Central memory CD8-positive, alpha-beta T cell (primary cell): ENCODE results near the gene RBP5.

Source experiments
- ATAC-seq: fragments of 150-1000 bp; cut with Tn5 transposase; replicated peaks from 2 replicates; pipeline ENCODE4 v1.10.0; 2022; ENCODE audit warnings: mild to moderate bottlenecking, moderate FRiP score, moderate number of reproducible peaks; ENCODE audit not compliant: poor library complexity, severe bottlenecking; ENCODE audit errors: extremely low read depth
- DNase-seq, 2 donors: peaks; one replicate each; pipeline ENCODE4 v3.0.0; 2021; ENCODE audit warnings: low spot score in 2 of 2
- H3K27ac Mint-ChIP-seq: one replicate; pipeline ENCODE4 v1.8.0; 2022; ENCODE audit warnings: low read depth, mild to moderate bottlenecking, moderate library complexity, mixed read lengths
- H3K27me3 Mint-ChIP-seq: one replicate; pipeline ENCODE4 v1.8.0; 2022; ENCODE audit warnings: mixed read lengths
- H3K36me3 Mint-ChIP-seq: one replicate; pipeline ENCODE4 v1.8.0; 2022; ENCODE audit warnings: mild to moderate bottlenecking, moderate library complexity, mixed read lengths; ENCODE audit not compliant: insufficient read depth
- H3K4me1 Mint-ChIP-seq: one replicate; pipeline ENCODE4 v1.8.0; 2022; ENCODE audit warnings: mixed read lengths
- H3K4me3 Mint-ChIP-seq: one replicate; pipeline ENCODE4 v1.8.0; 2022; ENCODE audit warnings: mild to moderate bottlenecking, moderate library complexity, mixed read lengths
- H3K9me3 Mint-ChIP-seq: one replicate; pipeline ENCODE4 v1.8.0; 2022; ENCODE audit warnings: mixed read lengths

Gene RBP5

GRCh38 chr12:7092229-7092985 lies 36.3 kb downstream of the RBP5 start, which contains the start of gene C1R:
Gene C1R, minus strand, starts transcription at chr12:7092445. Its CDS starts 57 bp downstream, at chr12:7092388.
- H3K27me3 Mint-ChIP-seq, result no peaks in the 10 kb centered on the region
- peaks cover 4% of the 10 kb centered on the region for H3K36me3 Mint-ChIP-seq
- peak; percentile 64 for ATAC-seq
- H3K27ac Mint-ChIP-seq, result no peak within 1 kb of the TSS
- peak; percentile 54 to 56 for DNase-seq
- peaks cover 14% of the 10 kb centered on the region for H3K4me1 Mint-ChIP-seq
- no peaks in the 10 kb centered on the region for H3K9me3 Mint-ChIP-seq
- H3K4me3 Mint-ChIP-seq, result peak within 1 kb of the TSS; percentile 79

GRCh38 chr12:7091660-7092228 lies 36.9 kb downstream of the RBP5 start:
- ATAC-seq (no peak), DNase-seq (no peak)
- no peaks in the 10 kb centered on the region for H3K9me3 Mint-ChIP-seq
- no peaks in the 10 kb centered on the region for H3K27me3 Mint-ChIP-seq
- peak overlapping the region; percentile 79 for H3K4me3 Mint-ChIP-seq
- peaks cover 2% of the 10 kb centered on the region for H3K36me3 Mint-ChIP-seq
- peaks cover 14% of the 10 kb centered on the region for H3K4me1 Mint-ChIP-seq
- H3K27ac Mint-ChIP-seq, result no peak overlapping the region

GRCh38 chr12:7091171-7091570 lies 37.5 kb downstream of the RBP5 start:
- peaks cover 2% of the 10 kb centered on the region for H3K36me3 Mint-ChIP-seq
- DNase-seq (no peak), ATAC-seq (no peak)
- H3K4me1 Mint-ChIP-seq, result peaks cover 10% of the 10 kb centered on the region
- no peaks in the 10 kb centered on the region for H3K9me3 Mint-ChIP-seq
- no peak overlapping the region for H3K27ac Mint-ChIP-seq
- peak overlapping the region; percentile 79 for H3K4me3 Mint-ChIP-seq
- no peaks in the 10 kb centered on the region for H3K27me3 Mint-ChIP-seq

GRCh38 chr12:7090222-7090998 lies 38.3 kb downstream of the RBP5 start:
- ATAC-seq (no peak), DNase-seq (no peak)
- no peak overlapping the region for H3K4me3 Mint-ChIP-seq
- H3K27me3 Mint-ChIP-seq, result no peaks in the 10 kb centered on the region
- peaks cover 9% of the 10 kb centered on the region for H3K4me1 Mint-ChIP-seq
- no peaks in the 10 kb centered on the region for H3K9me3 Mint-ChIP-seq
- peaks cover 2% of the 10 kb centered on the region for H3K36me3 Mint-ChIP-seq
- no peak overlapping the region for H3K27ac Mint-ChIP-seq

- ATAC-seq (no peak), DNase-seq (no peak)
- peaks cover 9% of the 10 kb centered on the region for H3K4me1 Mint-ChIP-seq
- no peaks in the 10 kb centered on the region for H3K9me3 Mint-ChIP-seq
- H3K4me3 Mint-ChIP-seq, result no peak overlapping the region
- no peak overlapping the region for H3K27ac Mint-ChIP-seq
- H3K36me3 Mint-ChIP-seq, result peaks cover 2% of the 10 kb centered on the region
- no peaks in the 10 kb centered on the region for H3K27me3 Mint-ChIP-seq
Observed at GRCh38 chr12:7089196-7089871, 39.4 kb downstream of the RBP5 start.

- H3K27me3 Mint-ChIP-seq, result no peaks in the 10 kb centered on the region
- DNase-seq, result no peak
- H3K4me3 Mint-ChIP-seq, result no peak overlapping the region
- H3K9me3 Mint-ChIP-seq, result peaks cover 5% of the 10 kb centered on the region
- ATAC-seq, result no peak
- H3K36me3 Mint-ChIP-seq, result peaks cover 2% of the 10 kb centered on the region
- no peaks in the 10 kb centered on the region for H3K4me1 Mint-ChIP-seq
- no peak overlapping the region for H3K27ac Mint-ChIP-seq
Observed at GRCh38 chr12:7083125-7083524, 45.6 kb downstream of the RBP5 start.

- Mint-ChIP-seq H3K4me1 (peaks cover under 1% of the 10 kb centered on the region), H3K27ac (no peak overlapping the region), H3K27me3 (no peaks in the 10 kb centered on the region), H3K9me3 (peaks cover 5% of the 10 kb centered on the region), H3K4me3 (no peak overlapping the region), H3K36me3 (peaks cover 4% of the 10 kb centered on the region)
- ATAC-seq, result no peak
- DNase-seq, result no peak
Observed at GRCh38 chr12:7081037-7081436, 47.7 kb downstream of the RBP5 start.

- Mint-ChIP-seq H3K9me3 (peaks cover 5% of the 10 kb centered on the region), H3K4me1 (peaks cover 8% of the 10 kb centered on the region), H3K27ac (no peak overlapping the region), H3K36me3 (peaks cover 4% of the 10 kb centered on the region), H3K27me3 (no peaks in the 10 kb centered on the region), H3K4me3 (no peak overlapping the region)
- DNase-seq, result no peak
- ATAC-seq, result no peak
Observed at GRCh38 chr12:7079826-7080125, 48.9 kb downstream of the RBP5 start.

- no peak for DNase-seq
- Mint-ChIP-seq H3K9me3 (peaks cover 2% of the 10 kb centered on the region), H3K4me1 (peaks cover 8% of the 10 kb centered on the region), H3K36me3 (peaks cover 4% of the 10 kb centered on the region), H3K4me3 (no peak overlapping the region), H3K27ac (no peak overlapping the region), H3K27me3 (no peaks in the 10 kb centered on the region)
- ATAC-seq, result no peak
Observed at GRCh38 chr12:7078163-7078562, 50.5 kb downstream of the RBP5 start.

GRCh38 chr12:7076493-7076892 lies 52.2 kb downstream of the RBP5 start:
- Mint-ChIP-seq H3K4me3 (no peak overlapping the region), H3K27ac (no peak overlapping the region), H3K36me3 (peaks cover 4% of the 10 kb centered on the region), H3K4me1 (peaks cover 8% of the 10 kb centered on the region), H3K9me3 (no peaks in the 10 kb centered on the region), H3K27me3 (peaks cover 13% of the 10 kb centered on the region)
- no peak for ATAC-seq
- DNase-seq, result no peak

- Mint-ChIP-seq H3K4me1 (peaks cover 8% of the 10 kb centered on the region), H3K4me3 (no peak overlapping the region), H3K9me3 (no peaks in the 10 kb centered on the region), H3K27ac (peak overlapping the region; percentile 13), H3K27me3 (peaks cover 14% of the 10 kb centered on the region), H3K36me3 (peaks cover 4% of the 10 kb centered on the region)
- DNase-seq (no peak), ATAC-seq (no peak)
Observed at GRCh38 chr12:7075939-7076338, 52.8 kb downstream of the RBP5 start.

GRCh38 chr12:7075518-7075917 lies 53.2 kb downstream of the RBP5 start:
- DNase-seq, result no peak
- Mint-ChIP-seq H3K27me3 (peaks cover 16% of the 10 kb centered on the region), H3K4me1 (peaks cover 8% of the 10 kb centered on the region), H3K9me3 (no peaks in the 10 kb centered on the region), H3K36me3 (peaks cover 4% of the 10 kb centered on the region), H3K4me3 (no peak overlapping the region), H3K27ac (peak overlapping the region; percentile 13)
- peak; percentile 19 for ATAC-seq
